Measurements from ENCODE around the gene POLD3. TPM values are rescaled to one million over a fixed set of nuclear protein-coding genes. Genes with fewer than 3 reads are reported as not detected.

The POLD3 gene
- total RNA-seq, 1 experiment from 2014 or later: 28.4 TPM

DNA sequence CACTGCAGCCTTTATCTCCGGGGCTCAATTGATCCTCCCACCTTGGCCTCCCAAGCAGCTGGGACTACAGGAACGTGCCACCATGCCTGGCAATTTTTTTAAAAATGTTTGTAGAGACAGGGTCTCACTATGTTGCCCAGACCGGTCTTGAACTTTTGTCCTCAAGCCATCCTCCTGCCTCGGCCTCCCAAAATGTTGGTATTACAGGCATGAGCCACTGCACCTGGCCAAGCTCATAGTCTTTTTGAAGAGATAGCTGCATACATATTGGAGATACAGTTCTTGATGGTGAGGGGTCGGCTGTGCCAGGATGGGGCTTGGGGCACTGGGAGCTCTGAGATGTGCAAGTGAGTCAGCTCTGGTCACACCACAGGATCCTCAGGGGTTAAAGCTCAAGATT lies 85.7 kb downstream of the POLD3 start:
- ATAC-seq (no peak), DNase-seq (no peak)
- no peaks in the 10 kb centered on the region for H3K9me2 ChIP-seq (replicated peaks; ENCODE audit: low read length)
- H3K9ac ChIP-seq (ENCODE audit: low read length): no peak overlapping the region
- H3K9me3 ChIP-seq (ENCODE audit: low read length): no peaks in the 10 kb centered on the region
- H3K4me3 ChIP-seq (ENCODE audit: low read length): no peak overlapping the region
- no peaks in the 10 kb centered on the region for H3K79me2 ChIP-seq (ENCODE audit: low read length)
- intact Hi-C loops (cut with micrococcal nuclease): no loop called here
- H2AFZ ChIP-seq (ENCODE audit: low read length): no peak overlapping the region
- no peaks in the 10 kb centered on the region for H3K27me3 ChIP-seq (ENCODE audit: low read length)
- peaks cover 11% of the 10 kb centered on the region for H3K4me1 ChIP-seq (ENCODE audit: insufficient read depth, low read length)
- H3K27ac ChIP-seq (ENCODE audit: low read length): no peak overlapping the region
- TF ChIP-seq EZH2phosphoT487 (IDR thresholded peaks at IDR 0.05; ENCODE audit: borderline replicate concordance, low read length) (no peak), EZH2 (IDR thresholded peaks at IDR 0.05; ENCODE audit: low read length, unreplicated experiment) (no peak)
- TF ChIP-seq, protein P1, sequence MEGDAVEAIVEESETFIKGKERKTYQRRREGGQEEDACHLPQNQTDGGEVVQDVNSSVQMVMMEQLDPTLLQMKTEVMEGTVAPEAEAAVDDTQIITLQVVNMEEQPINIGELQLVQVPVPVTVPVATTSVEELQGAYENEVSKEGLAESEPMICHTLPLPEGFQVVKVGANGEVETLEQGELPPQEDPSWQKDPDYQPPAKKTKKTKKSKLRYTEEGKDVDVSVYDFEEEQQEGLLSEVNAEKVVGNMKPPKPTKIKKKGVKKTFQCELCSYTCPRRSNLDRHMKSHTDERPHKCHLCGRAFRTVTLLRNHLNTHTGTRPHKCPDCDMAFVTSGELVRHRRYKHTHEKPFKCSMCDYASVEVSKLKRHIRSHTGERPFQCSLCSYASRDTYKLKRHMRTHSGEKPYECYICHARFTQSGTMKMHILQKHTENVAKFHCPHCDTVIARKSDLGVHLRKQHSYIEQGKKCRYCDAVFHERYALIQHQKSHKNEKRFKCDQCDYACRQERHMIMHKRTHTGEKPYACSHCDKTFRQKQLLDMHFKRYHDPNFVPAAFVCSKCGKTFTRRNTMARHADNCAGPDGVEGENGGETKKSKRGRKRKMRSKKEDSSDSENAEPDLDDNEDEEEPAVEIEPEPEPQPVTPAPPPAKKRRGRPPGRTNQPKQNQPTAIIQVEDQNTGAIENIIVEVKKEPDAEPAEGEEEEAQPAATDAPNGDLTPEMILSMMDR (conservative IDR thresholded peaks at IDR 0.05; ENCODE audit: low read depth, low read length): no peak
- no peaks in the 10 kb centered on the region for H4K20me1 ChIP-seq (ENCODE audit: low read length)
- H3K36me3 ChIP-seq (ENCODE audit: low read depth, low read length): no peaks in the 10 kb centered on the region
- ChIA-PET CTCF (no interaction called here), POLR2A (ENCODE audit: unreplicated experiment) (no interaction called here)
- peaks cover 5% of the 10 kb centered on the region for H3F3A ChIP-seq (ENCODE audit: low read length, unreplicated experiment)
- H3K4me2 ChIP-seq (ENCODE audit: low read length): no peak overlapping the region
- no TSS peak for BruUV-seq (replicated peaks)

DNA sequence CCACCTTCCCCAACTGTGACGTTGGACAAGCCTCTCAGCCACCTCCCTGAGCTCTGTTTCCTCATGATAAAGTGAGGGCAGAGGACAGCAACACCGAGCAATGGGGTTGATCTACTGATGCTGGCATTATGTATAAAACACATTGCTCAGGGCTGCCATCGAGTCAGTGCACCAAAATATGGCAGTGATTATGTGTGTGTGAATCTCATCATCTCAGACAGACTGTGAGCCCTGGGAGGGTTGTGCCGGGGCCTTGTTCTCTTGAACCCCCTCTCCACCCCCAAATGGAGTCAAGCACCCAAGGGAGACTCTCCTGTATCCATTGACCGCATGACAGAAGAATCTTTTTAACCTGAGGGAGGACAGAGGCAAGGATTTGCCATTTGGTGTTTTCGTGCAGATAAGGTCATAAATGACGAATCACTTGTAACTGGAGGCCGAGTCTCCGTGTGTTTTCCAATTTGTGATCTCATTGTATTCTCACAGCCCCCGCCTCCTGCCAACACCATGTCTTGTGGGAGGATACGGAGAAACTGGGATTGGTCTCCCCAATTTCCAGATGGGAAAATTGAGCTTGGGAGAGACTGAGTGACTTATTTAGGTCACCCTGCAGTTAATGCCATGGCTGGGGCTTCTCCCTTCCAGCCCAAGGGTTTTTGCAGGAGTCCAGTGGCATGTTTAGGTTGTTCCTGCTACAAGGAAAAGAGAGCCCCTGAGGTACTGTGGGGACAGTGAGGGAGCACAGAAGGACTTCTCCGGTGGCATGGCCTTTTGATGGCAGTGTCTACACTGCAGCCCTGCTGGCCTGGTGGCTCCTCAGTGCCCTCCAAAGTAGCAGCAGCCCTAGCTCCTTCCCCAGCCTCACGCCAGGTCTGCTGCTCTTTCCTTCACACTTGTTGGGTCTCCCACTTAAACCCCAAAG lies 86.5 kb downstream of the POLD3 start:
- no peak for TF ChIP-seq EZH2 (IDR thresholded peaks at IDR 0.05; ENCODE audit: low read length, unreplicated experiment)
- TF ChIP-seq, protein P1 (conservative IDR thresholded peaks at IDR 0.05; ENCODE audit: low read depth, low read length): no peak
- TF ChIP-seq EZH2phosphoT487 (IDR thresholded peaks at IDR 0.05; ENCODE audit: borderline replicate concordance, low read length): no peak
- no peaks in the 10 kb centered on the region for H3K36me3 ChIP-seq (ENCODE audit: low read depth, low read length)
- CTCF ChIA-PET: no interaction called here
- no peaks in the 10 kb centered on the region for H3K9me2 ChIP-seq (replicated peaks; ENCODE audit: low read length)
- ATAC-seq (no peak), DNase-seq (no peak)
- H3K4me3 ChIP-seq (ENCODE audit: low read length): no peak overlapping the region
- peaks cover 2% of the 10 kb centered on the region for H3K4me1 ChIP-seq (ENCODE audit: insufficient read depth, low read length)
- no peaks in the 10 kb centered on the region for H3K79me2 ChIP-seq (ENCODE audit: low read length)
- H3K9ac ChIP-seq (ENCODE audit: low read length): no peak overlapping the region
- no peak overlapping the region for H3K4me2 ChIP-seq (ENCODE audit: low read length)
- H3K27me3 ChIP-seq (ENCODE audit: low read length): no peaks in the 10 kb centered on the region
- intact Hi-C loops (cut with micrococcal nuclease): no loop called here
- H3K9me3 ChIP-seq (ENCODE audit: low read length): no peaks in the 10 kb centered on the region
- peaks cover under 1% of the 10 kb centered on the region for H3F3A ChIP-seq (ENCODE audit: low read length, unreplicated experiment)
- no TSS peak for BruUV-seq (replicated peaks)
- POLR2A ChIA-PET (ENCODE audit: unreplicated experiment): no interaction called here
- no peaks in the 10 kb centered on the region for H4K20me1 ChIP-seq (ENCODE audit: low read length)
- H2AFZ ChIP-seq (ENCODE audit: low read length): no peak overlapping the region
- no peak overlapping the region for H3K27ac ChIP-seq (ENCODE audit: low read length)

DNA sequence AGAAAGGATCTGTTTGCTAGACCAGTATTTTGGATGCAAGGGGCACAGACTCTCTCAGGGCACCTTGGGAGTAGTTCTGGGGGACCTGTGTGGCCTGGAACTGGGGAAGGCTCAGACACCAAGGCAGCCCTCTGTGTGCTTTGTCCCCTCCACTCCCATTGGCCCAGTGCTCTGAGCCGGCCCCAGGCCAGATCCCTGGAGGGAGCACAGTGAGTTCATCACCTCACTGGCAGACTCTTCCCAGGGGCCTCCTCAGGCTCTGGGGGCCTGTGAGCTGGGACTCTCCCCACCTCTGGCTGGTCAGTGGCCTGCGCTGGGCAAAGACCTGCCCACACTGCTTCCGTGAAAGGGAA lies 87.1 kb downstream of the POLD3 start:
- H3K36me3 ChIP-seq (ENCODE audit: low read depth, low read length): no peaks in the 10 kb centered on the region
- no peak overlapping the region for H3K4me2 ChIP-seq (ENCODE audit: low read length)
- H4K20me1 ChIP-seq (ENCODE audit: low read length): no peaks in the 10 kb centered on the region
- no peaks in the 10 kb centered on the region for H3K9me2 ChIP-seq (replicated peaks; ENCODE audit: low read length)
- ATAC-seq (no peak), DNase-seq (no peak)
- no peaks in the 10 kb centered on the region for H3K79me2 ChIP-seq (ENCODE audit: low read length)
- no peak overlapping the region for H3K4me3 ChIP-seq (ENCODE audit: low read length)
- H3K9ac ChIP-seq (ENCODE audit: low read length): no peak overlapping the region
- POLR2A ChIA-PET (ENCODE audit: unreplicated experiment): no interaction called here
- BruUV-seq (replicated peaks): no TSS peak
- CTCF ChIA-PET: no interaction called here
- H3K27ac ChIP-seq (ENCODE audit: low read length): no peak overlapping the region
- H2AFZ ChIP-seq (ENCODE audit: low read length): no peak overlapping the region
- TF ChIP-seq EZH2phosphoT487 (IDR thresholded peaks at IDR 0.05; ENCODE audit: borderline replicate concordance, low read length): no peak
- TF ChIP-seq, protein P1 (conservative IDR thresholded peaks at IDR 0.05; ENCODE audit: low read depth, low read length): no peak
- TF ChIP-seq EZH2 (IDR thresholded peaks at IDR 0.05; ENCODE audit: low read length, unreplicated experiment): no peak
- H3K4me1 ChIP-seq (ENCODE audit: insufficient read depth, low read length): no peaks in the 10 kb centered on the region; the same call in 1 of the 2 replicates
- intact Hi-C loops (cut with micrococcal nuclease): no loop called here
- H3F3A ChIP-seq (ENCODE audit: low read length, unreplicated experiment): no peaks in the 10 kb centered on the region
- no peaks in the 10 kb centered on the region for H3K27me3 ChIP-seq (ENCODE audit: low read length)
- H3K9me3 ChIP-seq (ENCODE audit: low read length): no peaks in the 10 kb centered on the region

Measured in PC-3 (cell line).